ENCODE results near the gene NOL9. TPM values are rescaled to one million over a fixed set of nuclear protein-coding genes. Genes with fewer than 3 reads are reported as not detected.

NOL9 gene
- total and polyA plus RNA-seq, 2 of the 13 experiments (the other 11 are each of a cell fraction or from before 2014, with no cell fraction given), result 18.0 to 24.7 TPM

DNA sequence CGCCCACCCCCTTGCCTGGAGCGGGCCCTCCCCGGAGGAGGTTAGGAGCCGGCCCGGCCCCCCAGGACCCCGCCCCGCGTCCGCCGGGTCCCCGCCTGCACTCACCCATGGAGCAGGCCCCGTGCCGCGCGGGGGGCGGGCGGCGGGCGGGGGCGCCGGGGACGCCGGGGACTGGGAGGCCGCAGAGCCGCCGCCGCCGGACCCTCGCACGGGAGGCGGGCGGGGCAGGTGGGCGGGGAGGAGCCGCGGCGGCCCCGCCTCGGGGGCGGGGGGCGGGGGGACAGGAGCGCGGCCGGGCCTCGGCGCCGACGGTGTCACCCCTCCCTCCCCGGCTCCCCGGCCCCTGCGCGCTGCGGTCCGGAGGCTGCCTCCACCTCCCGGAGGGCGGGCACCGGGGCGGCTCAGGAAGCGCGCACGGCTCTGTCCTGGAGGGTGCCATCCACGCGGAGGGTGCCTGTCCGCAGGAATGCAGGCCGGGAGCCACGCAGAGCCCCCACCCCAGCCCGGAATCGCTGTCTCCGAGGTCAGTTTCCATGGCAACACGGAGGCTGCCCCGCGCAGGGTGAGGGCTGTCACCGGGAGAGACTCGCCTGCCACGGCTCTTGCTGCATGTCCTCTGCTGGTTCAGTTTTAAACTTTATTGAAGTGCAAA lies 57.0 kb downstream of the NOL9 start:
- H3K9me3 ChIP-seq (ENCODE audit: low read length), result no peaks in the 10 kb centered on the region
- no peaks in the 10 kb centered on the region for H3K36me3 ChIP-seq (replicated peaks in 1 of 2; ENCODE audit: control insufficient read depth in 1 of 2, insufficient read depth in 2 of 2, low read length in 2 of 2)
- H2AFZ ChIP-seq (ENCODE audit: low read length), result no peak overlapping the region
- in situ Hi-C loops (cut with HindIII; ENCODE audit: extremely low pct_ligation_motif_present, low pct_unique_long_range_greater_than_20kb), result loop anchor here (25.0 kb wide), 1 partner anchor 715 kb away; no protein-coding TSS in a partner anchor
- H3K27me3 ChIP-seq (ENCODE audit: control insufficient read depth in 1 of 2, insufficient read depth in 2 of 2, low read length in 2 of 2), result peaks cover 23 to 50% of the 10 kb centered on the region in 2 experiments; a peak in 4 of 5 replicates
- ChIA-PET CTCF (ENCODE audit: low intra/inter-chr PET ratio, low total read pairs) (no interaction called here), POLR2A (no interaction called here)
- H3K79me2 ChIP-seq (ENCODE audit: insufficient read depth, low read length), result no peaks in the 10 kb centered on the region
- DNase-seq (ENCODE audit: low spot score) (no peak), ATAC-seq (peak; percentile 34), FAIRE-seq (no peak)
- no TSS peak for BruUV-seq (replicated peaks)
- no peak overlapping the region for H3K27ac ChIP-seq (ENCODE audit: extremely low read length, insufficient read depth, low read length)
- peak overlapping the region; percentile 52 to 71 (median 66); a peak in 4 of 6 replicates for H3K4me3 ChIP-seq (replicated peaks in 1 of 3; ENCODE audit: insufficient read depth in 1 of 3, low read depth in 2 of 3, low read length in 3 of 3)
- peaks cover 44% of the 10 kb centered on the region for H3K4me1 ChIP-seq (ENCODE audit: insufficient read depth, low read length)
- H3K4me2 ChIP-seq (ENCODE audit: low read depth, low read length), result peak overlapping the region; percentile 95
- intact Hi-C loops (cut with micrococcal nuclease; ENCODE audit: unreplicated experiment), result no loop called here
- no peaks in the 10 kb centered on the region for H4K20me1 ChIP-seq (ENCODE audit: insufficient read depth, low read length)
- H3K9ac ChIP-seq (ENCODE audit: insufficient read depth, low read depth, low read length), result peak overlapping the region; percentile 8; the same call in 1 of the 2 replicates
- WGBS (ENCODE audit: low lambda C conversion rate), result no CpG with 5 or more reads among the region's 74 CpGs
- peak; percentile 63 for TF ChIP-seq RFX1 (IDR thresholded peaks at IDR 0.05)
- TF ChIP-seq ZNF816 (CRISPR knock-in tag; IDR thresholded peaks at IDR 0.05; ENCODE audit: borderline replicate concordance), result no peak
- TF ChIP-seq ZNF770 (CRISPR knock-in tag; IDR thresholded peaks at IDR 0.05), result peak; percentile 71
- no peak for TF ChIP-seq ZBTB3 (CRISPR knock-in tag; IDR thresholded peaks at IDR 0.05; ENCODE audit: borderline replicate concordance, low read depth)
- TF ChIP-seq ZBTB40 (IDR thresholded peaks at IDR 0.05), result peak; percentile 60; the same call in 1 of the 2 replicates
- peak; percentile 98 for TF ChIP-seq ZBTB40 (CRISPR knock-in tag; IDR thresholded peaks at IDR 0.05)
- TF ChIP-seq RFX3 (CRISPR knock-in tag; IDR thresholded peaks at IDR 0.05), result peak; percentile 72
- TF ChIP-seq TEAD3 (CRISPR knock-in tag; optimal IDR thresholded peaks at IDR 0.05; ENCODE audit: borderline replicate concordance), result peak; percentile 25
- TF ChIP-seq, protein P1, sequence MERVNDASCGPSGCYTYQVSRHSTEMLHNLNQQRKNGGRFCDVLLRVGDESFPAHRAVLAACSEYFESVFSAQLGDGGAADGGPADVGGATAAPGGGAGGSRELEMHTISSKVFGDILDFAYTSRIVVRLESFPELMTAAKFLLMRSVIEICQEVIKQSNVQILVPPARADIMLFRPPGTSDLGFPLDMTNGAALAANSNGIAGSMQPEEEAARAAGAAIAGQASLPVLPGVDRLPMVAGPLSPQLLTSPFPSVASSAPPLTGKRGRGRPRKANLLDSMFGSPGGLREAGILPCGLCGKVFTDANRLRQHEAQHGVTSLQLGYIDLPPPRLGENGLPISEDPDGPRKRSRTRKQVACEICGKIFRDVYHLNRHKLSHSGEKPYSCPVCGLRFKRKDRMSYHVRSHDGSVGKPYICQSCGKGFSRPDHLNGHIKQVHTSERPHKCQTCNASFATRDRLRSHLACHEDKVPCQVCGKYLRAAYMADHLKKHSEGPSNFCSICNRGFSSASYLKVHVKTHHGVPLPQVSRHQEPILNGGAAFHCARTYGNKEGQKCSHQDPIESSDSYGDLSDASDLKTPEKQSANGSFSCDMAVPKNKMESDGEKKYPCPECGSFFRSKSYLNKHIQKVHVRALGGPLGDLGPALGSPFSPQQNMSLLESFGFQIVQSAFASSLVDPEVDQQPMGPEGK (CRISPR knock-in tag; IDR thresholded peaks at IDR 0.05), result peak; percentile 60
